ENCODE measurements around the gene FGR.

DNA sequence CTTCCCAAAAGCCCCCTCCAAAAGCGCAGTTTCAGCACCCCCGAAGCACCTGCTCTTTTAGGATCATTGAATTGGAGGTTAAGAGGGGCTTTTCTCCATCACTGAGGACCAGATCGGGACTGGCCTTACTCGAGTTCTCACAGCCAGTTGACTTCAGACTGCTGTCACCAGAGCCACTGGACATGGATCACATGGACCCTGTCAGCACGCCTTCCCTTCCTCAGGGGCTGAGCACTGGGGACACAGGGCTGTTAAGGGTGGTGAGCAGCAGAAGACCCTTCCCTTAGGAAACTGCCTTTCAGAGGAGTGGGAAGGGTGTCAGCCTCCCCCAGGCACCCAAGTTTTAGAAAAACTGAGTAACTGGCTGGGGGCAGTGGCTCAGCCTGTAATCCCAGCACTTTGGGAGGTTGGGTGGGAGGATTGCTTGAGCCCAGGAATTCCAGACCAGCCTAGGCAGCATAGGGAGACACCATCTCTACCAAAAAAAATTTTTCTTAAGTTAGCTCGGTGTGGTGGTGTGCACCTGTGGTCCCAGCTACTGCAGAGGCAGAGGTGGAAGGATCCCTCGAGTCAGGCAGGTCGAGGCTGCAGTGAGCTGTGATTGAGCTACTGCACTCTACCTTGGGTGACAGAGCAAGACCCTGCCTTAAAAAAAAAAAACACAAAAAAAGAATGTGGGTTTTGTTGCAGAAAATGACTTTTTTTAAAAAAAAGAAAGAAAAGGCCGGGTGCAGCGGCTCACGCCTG lies 584 bp upstream of the FGR start:
- no peak for TF ChIP-seq FOXP2 (optimal IDR thresholded peaks at IDR 0.05; ENCODE audit: control extremely low read depth, extremely low read length, insufficient read depth)
- TF ChIP-seq EZH2 (IDR thresholded peaks at IDR 0.05), result no peak
